HG02938 (cell line): ENCODE measurements around the gene MAP3K13.
A peak's percentile ranks its signal among the peaks of the same experiment; 100 is the strongest.
"Not testable (repeated sequence)": the region's sequence is repeated elsewhere in the genome, so short reads cannot be mapped to it uniquely, and the experiment has no call there.

ENCODE experiments used
- ATAC-seq: cut with Tn5 transposase; IDR thresholded peaks from one replicate; pipeline ENCODE4 v1.9.1; 2021; ENCODE audit warnings: mild to moderate bottlenecking, moderate library complexity; ENCODE audit not compliant: unreplicated experiment

MAP3K13 gene

DNA sequence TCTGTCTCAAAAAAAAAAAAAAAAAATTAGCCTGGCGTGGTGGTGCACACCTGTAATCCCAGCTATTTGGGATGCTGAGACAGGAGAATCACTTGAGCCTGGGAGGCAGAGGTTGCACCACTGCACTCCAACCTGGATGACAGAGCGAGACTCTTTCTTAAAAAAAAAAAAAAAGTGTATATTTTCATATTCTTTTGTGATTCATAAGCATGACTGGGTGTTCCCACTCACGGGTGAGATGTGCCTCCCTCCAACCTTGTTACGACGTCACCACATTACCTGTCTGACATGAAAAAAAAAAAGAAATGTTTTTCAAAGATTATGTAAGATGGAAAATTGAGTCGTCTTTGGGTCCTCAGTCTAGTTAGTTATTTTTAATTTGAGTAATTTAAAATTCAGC, 79.1 kb downstream of the MAP3K13 start:
- no peak for ATAC-seq

DNA sequence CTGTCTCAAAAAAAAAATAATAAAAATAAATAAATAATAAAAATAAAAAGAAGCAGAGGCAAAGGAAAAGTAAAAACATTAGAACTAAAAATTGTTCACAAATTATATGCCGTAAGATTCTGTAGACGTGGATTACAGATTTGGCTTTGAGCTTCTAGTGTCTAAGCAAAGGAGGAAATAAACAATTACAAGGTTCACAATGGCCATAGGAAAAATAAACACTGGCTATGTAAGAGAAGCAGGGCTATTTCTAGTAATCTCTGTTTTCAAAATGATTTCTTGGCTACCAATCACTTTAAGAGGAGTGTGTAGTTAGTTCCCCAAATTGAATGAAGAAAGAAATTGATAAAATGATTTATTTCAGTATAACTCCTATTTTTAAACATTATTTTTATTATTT, 81.4 kb downstream of the MAP3K13 start:
- ATAC-seq, result no peak

DNA sequence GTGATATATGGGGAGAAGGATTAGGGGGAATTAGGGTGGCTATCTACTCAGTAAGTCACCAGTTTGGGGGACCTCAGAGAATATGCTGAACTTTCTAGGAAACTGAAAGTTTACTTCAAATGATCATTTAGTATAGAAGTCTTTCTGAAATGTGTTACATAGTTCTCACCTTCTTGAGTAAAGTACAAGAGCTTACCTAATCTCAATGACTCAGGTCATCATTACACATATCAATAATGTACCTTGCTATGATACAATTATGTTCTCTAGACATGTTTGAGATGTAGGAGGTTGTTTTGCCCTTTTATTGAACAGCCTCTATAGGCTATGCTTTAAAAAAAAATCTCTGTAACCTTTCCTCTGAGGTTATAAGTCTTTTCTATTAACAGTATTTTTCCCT, 85.2 kb downstream of the MAP3K13 start:
- ATAC-seq, result no peak

DNA sequence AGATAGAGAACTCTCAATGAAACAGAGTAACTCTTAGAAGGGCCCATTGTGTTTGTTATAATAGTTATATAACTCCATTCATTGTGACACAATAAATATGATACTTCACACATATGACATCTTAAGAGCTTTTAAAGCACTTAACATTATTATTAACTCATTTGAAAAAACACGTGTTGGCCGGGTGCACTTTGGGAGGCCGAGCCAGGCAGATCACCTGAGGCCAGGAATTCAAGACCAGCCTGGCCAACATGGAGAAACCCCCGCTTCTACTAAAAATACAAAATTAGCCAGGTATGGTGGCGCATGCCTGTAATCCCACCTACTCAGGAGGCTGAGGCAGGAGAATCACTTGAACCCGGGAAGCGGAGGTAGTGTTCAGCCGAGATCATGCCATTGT, 88.5 kb downstream of the MAP3K13 start:
- not testable (repeated sequence) for ATAC-seq

DNA sequence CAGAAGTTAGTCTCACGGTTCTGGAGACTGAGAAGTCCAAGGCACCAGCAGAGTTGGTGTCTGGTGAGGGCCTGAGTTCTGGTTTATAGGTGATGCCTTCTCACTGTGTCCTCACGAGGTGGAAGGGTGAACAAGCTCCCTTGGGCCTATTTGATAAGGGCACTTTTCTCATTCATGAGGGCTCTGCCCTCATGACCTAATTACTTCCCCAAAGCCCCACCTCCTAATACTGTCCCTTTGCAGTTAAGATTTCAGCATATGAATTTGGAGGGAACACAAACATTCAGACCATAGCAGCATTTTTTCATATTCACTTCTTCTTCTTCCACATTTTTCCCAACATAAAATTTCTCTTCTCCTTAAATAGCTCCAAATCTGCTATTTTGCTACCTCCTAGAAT, 94.4 kb downstream of the MAP3K13 start:
- no peak for ATAC-seq

DNA sequence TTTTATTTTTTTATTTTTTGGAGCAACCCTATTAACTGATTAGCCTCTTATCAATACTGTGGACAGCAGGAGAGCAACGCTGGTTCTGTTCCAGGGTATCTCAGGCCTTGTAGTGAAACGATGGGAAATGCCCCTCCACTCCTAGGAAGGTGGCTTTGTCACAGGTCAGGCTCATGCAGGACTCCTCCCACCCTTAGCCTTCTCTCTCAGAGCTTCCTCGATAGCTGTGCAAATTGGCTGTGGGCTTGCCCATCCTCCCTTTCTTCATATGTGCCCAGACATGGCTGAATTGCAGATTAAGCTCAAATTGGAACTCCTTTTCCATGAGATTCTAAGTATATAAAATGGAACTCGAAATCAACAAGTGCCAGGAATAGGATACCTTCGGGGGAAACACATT, 97.4 kb downstream of the MAP3K13 start:
- ATAC-seq, result no peak

DNA sequence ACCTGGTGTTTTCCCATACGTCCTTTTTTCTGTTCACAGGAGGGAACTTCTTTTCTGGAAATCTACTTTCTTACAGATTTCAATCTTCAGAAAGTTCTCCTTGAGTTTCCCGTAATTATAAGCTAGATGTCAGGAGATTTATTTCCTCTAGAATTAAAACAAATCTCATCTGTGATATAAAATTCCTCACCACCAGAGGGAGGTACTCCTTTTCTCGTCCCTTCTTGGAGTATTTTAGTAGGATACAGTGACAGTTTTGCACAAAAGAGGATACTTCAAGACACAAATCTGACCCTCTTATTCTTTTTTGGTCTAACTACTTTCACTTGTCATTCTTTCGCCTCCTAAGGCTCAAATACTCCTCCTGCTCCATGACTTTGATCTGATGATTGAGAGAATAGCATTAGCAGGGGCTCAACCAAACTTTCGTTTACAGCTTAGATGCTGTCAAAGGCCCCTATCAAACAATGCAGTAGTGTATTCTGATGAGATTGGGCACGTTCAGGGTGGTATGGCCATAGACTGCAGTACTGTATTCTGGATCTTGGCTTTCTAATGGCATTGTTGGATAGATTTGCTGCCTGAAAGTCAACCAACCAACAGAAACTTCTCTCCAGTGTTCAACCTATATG, 97.9 kb downstream of the MAP3K13 start:
- no peak for ATAC-seq

DNA sequence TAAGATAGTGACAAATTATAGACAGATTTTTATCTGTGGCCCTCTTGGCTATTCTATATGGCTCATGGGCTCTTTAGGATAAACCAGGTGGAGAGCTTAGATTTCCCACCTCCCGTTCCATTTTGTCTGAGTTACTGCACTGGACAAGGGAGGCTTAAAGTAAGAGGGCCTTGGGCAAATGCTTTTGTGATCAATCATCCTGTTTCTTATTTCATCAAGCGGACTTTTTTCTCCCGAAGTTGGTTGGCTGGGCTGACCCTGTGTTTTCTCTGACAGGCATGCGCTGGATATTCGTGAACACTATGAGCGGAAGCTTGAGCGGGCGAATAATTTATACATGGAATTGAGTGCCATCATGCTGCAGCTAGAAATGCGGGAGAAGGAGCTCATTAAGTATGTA, 102.5 kb downstream of the MAP3K13 start:
- no peak for ATAC-seq

DNA sequence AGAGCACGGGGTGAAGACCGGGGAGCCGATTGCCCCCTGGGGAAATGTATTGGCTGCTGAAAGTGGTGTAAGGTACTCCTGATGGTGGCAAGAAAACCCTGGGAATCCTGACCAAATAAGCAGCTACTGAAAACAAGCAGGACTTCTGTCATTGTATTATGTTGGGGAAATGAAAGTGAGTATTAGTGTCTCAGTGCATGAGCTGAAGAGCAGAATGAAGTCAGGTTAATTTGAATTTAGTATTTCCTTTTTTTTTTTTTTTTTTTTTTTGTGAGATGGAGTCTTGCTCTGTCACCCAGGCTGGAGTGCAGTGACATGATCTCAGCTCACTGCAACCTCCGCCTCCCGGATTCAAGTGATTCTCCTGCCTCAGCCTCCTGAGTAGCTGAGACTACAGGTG, 103.2 kb downstream of the MAP3K13 start:
- not testable (repeated sequence) for ATAC-seq

DNA sequence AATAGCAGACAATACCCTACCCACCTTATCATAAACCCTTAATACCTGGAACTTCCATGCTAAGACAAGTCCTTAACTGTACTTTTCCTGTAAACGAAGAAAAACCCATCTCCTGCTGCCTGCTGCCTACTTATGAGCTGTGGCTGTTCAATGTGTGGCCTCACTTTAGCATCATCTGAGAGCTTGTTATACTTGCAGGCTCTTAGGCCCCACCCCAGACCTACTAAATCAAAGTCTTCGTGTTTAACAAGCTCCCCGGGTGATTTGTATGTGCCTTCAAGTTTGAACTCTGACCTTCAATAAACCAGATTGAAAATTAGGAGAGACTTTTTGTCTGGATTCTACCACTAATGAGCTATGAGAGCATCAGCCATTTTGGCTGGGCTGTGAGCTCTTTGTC, 106.6 kb downstream of the MAP3K13 start:
- ATAC-seq, result no peak

DNA sequence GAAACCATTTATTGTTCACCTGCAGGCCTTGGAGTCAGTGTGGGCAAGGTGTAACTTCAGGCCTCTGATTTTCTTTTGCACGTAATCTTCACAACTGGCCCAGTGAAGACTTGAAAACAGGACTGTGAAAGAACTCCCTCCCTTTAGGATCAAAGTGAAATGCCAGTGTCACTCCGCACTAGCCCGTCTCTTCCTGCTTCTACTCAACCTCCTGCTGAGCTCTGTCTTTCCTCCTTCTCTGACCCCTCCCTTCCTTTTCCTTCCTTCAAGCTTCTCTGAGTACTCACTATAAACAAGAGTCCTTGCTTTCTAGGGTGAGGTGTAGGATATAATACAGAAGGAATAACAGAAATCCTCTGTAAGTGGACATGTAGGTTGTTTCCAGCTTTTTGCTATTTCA, 107.4 kb downstream of the MAP3K13 start:
- no peak for ATAC-seq

DNA sequence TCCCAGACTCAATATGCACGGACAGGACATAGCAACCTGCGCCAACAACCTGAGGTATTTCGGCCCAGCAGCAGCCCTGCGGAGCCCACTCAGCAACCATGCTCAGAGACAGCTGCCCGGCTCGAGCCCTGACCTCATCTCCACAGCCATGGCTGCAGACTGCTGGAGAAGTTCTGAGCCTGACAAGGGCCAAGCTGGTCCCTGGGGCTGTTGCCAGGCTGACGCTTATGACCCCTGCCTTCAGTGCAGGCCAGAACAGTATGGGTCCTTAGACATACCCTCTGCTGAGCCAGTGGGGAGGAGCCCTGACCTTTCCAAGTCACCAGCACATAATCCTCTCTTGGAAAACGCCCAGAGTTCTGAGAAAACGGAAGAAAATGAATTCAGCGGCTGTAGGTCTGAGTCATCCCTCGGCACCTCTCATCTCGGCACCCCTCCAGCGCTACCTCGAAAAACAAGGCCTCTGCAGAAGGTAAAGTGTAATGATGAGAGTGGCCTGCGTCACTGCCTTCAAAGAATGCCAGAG, 110.4 kb downstream of the MAP3K13 start:
- ATAC-seq, result no peak

DNA sequence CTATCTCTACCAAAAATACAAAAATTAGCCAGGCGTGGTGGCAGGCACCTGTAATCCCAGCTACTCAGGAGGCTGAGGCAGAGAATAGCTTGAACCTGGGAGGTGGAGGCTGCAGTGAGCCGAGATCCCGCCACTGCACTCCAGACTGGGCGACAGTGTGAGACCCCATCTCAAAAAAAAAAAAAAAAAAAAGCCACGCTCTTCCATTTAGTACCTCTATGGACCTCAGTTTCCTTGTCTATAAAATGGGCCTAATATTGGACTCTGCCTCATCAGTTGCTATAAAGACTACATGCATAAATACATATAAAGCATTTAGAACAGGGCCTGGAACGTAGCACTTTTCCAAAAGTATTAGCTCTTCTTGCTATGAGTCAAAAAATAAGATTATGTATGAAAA, 112.0 kb downstream of the MAP3K13 start:
- not testable (repeated sequence) for ATAC-seq

DNA sequence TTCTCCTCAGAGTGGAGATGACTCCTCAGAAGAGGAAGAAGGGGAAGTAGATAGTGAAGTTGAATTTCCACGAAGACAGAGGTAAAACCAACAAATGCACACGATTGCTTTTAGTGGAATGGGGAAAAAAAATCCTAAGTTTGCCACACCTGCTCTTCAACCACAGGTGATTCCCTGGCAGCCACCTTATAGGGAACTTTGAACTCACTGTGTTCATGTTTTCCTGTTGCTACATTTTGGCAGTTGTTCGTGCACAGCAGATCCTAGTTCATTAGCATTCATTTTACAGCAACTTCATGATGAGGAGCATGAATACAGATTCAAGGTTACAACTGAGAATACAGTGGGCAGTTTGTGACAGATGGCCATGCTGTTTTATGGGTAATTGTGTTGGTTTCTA, 114.4 kb downstream of the MAP3K13 start:
- ATAC-seq, result no peak

DNA sequence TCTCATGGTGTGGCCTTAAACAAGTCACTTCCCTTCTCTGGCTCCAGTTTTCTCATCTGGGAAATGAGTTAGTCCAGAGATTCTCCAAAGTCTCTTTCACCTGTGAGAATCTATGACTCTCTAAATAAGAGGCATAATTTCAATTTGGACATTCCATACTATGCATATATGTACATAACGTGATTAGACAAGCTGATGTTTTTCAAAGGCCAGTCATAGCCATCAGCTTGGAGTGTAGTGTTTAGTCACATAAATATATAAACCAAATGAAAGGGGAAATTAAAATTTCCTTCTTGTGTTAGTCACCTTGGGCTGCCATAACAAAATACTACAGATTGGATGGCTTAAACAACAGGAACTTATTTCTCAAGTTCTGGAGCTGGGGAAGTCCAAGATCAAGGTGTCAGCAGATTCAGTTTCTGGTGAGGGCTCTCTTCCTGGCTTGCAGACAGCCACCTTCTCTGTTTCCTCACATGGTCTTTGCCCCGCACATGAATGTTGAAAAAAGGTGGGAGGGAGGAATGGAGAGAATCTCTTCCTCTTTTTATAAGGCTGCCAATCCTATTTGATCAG, 116.5 kb downstream of the MAP3K13 start:
- no peak for ATAC-seq

DNA sequence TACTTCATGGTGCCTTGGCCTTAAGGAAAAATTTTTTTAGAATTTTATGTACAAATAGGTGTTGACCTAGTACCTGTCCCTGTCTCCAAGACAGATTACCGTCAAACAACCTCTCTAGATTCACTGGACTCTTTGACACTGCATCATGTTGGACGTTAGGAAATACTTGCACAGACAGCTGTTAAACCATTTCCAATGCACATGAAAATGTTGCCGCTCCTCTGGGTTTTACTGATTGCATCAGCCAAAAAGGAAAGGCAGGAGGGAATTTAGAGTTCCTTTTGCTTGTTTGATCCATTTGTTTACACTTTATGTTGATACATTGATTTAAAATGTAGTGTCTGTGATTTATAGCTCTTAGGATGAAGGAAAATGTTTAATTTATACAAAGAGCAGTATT, 121.4 kb downstream of the MAP3K13 start:
- no peak for ATAC-seq

DNA sequence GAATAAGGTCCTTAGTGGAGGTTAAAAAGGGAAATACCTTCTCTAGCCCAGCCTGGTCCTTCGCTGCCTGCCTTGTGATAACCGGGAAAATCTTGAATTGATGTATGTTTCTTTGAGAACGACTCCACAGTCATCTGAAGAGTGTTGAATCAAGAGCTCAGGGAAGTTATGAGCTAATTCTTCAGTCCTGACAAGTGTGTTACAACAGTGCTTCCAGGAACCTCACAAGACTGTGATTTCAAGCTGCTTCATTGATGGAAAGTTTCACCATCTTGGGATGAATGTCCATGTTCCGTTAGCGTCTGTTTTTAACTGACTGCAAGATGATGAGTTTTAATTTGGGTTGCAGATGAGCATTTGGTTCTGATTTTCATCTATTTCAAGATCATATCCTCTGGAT, 123.5 kb downstream of the MAP3K13 start:
- no peak for ATAC-seq

DNA sequence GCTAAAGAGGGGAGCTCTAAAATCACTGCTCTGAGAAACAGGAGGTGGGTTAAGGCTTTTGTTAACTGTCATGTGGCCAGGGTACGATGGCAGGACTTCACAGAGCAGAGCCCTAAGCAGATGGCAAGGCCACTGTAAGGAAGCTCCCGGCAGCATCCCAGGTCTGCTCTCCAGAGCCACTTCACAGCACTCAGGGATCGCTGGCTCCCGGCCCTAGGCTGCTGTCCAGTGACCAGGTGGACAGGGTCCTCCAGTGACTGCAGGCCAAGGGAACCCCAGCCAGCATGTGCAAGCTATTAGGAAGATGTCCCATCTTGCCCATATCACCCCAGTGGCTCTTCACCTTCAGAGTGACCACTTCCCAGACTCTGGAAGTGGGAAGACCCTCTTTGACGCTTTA, 125.5 kb downstream of the MAP3K13 start:
- no peak for ATAC-seq

DNA sequence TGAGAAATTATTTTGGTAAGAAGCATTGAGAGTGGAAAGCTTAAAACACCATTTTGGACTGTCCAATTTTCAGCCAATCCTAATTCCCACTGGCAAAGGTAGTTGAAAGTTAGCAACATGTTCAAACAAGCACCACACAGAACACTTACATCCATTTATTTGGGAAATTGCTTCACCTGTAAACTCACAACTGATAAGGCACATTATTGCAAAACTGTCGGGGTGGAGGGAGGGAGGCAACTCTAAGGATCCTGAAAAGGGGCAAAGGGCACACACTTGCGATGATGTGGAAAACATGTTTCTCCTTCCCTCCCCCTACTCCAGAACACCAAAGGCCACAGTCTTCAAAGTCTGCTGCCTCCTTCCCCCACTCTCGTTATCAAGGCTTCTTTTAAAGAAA, 126.5 kb downstream of the MAP3K13 start:
- ATAC-seq, result no peak

DNA sequence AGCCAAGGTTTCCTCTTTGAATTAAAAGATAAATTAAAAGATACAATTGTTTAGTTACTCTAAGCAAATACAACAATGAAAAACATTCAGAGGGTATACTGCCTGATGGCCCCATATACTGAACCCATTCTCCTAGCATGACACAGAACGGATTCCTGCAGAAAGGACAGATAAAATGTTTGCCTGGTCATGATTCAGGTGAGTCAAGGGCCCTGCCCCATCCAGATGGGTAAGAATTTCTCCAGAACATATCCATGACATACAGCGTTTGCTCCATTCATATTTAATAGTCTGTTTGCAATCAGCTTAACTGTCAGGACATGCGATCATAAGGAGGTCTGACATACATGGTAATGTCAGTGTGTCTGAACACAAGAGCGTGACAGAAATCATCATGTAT, 127.3 kb downstream of the MAP3K13 start:
- no peak for ATAC-seq

DNA sequence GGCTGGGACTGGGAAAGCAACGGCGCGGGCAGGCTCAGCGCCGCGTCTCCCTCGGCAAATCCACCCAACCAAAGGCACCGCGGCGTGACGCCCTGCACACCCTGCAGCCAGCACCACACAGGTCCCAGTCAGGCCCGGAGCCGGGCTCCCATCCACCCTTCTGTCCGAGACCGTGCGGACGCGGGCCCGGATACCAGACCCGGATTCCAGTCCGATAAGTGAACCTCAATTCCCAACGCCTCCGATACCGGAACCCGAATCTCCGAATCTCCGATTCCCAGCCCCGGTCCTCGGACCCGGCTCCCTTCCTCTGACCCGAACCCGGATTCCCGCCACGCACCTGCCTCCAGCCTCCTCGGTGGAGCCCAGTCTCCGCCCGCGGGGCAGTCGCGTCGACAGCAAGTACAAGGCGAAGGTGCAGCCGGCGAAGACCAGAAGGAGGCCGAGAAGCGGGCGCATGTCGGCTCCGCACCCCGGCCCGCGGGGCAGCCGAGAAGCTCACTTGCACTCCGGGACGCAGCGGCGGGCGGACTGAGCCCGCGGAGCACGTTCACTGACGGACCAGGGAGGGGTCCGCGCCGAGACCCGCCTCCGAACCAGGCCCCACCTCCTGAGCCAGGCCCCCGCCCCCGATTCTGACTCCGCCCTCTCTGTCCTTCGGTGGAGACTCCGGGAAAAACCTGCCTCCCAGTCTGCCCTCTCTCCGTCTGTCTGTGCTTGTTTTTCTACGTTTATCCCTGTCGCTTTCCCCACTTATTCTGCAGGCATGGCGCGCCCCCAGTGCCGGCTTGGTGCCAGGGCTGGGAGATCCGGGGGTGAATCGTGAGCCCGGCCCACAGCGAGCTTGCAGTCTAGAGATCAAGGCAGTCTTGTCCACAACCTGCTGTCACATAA, 135.8 kb downstream of the MAP3K13 start, which contains the start of gene TMEM41A:
Gene TMEM41A (minus strand): TSS at position 533 of the 894 bp plus-strand sequence. CDS start 74 bp downstream, at position 459.
- ATAC-seq, result peak; percentile 88

DNA sequence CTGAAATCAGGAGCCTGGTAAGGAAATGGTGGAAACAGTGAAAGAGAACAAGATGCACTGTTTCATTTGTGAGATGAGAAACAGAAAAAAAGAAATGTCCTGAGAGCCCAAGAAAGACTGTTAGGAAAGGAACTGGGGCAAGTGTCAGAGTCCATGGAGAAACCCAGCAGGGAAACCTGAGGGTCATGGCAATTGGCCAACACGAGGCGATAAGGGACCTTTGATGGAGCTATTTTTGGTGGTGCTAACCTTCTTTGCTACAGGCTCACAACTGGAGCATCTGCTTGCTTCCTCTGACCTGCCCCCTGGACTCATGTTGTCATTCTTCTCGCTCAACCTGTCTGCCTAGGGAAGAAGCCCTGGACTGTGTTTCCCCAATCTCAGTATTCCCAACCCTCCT, 140.1 kb downstream of the MAP3K13 start:
- ATAC-seq, result no peak
